ENCODE results near the gene ABRACL.
"Not testable (repeated sequence)": the region's sequence is repeated elsewhere in the genome, so short reads cannot be mapped to it uniquely, and the experiment has no call there.

ABRACL gene

DNA sequence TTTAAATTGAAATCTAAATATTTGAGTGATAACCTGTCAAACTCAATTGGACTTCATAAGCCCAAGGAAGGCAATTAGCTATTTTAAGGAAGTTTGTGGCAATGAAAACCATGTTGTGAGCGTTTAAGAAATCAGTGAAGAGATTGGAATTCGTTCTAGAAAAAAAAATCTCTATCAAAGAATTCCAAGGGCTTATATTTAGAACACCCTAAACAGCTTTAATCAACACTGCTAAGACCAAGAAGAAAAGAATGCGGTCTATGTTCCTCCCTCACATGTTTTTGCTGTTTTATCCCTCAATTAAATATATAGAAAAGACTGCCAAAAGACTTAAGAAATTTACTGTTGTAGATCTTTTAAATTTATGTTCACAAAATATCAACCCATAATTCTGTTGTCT lies 16.6 kb upstream of the ABRACL start:
- no peak for DNase-seq (ENCODE audit: low read depth)

DNA sequence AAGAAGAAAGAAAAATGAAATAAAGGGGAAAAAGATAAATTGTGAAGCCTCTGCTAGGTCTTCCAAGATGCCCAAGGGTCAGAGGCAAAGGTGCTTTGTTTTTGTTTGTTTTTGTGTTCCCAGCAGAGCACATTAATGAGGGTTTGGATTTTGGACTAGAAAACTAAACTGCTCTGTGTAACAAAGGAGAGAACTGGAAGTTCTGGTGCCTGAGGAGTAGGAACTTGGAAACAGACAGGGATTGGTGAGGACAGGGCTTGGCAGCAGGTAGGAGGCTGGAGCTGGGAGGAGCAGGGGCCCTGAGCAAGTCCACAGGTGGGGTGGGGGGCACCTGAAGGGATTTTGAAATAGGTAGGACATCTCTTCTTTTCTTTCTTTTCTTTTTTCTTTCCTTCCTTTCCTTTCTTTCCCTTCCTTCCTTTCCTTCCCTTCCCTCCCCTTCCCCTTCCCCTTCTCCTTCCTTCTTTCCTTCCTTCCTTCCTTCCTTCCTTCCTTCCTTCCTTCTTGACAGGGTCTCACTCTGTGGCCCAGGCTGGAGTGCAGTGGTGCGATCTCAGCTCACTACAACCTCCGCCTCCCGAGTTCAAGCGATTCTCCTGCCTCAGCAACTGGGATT lies 15.3 kb upstream of the ABRACL start:
- DNase-seq (ENCODE audit: low read depth): no peak

DNA sequence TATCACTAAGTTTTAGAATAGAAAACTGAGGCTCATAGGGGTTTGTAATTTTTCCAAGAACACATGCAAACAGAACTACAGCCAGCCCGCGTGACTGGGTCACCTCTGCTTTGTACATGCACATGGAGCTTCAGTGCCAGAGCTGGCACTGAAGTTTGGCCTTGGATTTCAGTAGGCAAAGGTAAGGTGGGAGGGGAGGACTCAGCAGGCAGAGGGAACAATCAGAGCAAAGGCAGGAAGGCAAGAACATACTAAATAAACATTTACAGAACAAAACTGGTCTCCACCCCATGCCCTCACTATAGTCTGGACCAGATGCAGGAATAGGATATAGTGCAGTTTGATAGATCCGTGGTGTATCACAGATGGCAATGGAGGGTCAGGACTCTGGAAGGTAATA lies 13.6 kb upstream of the ABRACL start:
- no peak for DNase-seq (ENCODE audit: low read depth)

- no peak for DNase-seq (ENCODE audit: low read depth)
Observed at GRCh38 chr6:139016337-139017213, 12.0 kb upstream of the ABRACL start.

DNA sequence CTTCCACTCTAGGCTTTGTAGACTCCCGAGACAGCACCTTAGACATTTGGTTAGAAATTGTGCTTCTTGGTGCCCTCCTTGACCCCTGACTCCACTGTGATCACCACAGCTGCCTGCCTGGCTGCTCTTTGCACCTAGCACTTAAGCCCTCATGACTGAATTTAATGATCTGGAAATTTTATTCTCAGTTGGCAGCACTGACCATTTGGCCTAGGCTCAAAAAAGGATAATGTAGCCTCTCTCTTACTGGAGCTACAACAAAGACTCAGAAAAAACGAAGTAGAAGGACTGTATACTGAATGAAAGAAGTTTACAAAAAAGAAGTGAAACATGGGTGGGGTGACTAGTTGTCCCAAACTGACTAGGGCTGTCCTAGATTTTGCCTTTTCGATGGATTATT lies 11.3 kb upstream of the ABRACL start:
- DNase-seq (ENCODE audit: low read depth): no peak

- DNase-seq (ENCODE audit: low read depth): no peak
Observed at GRCh38 chr6:139019722-139020121, 8.8 kb upstream of the ABRACL start.

- no peak for DNase-seq (ENCODE audit: low read depth)
Observed at GRCh38 chr6:139020689-139021088, 7.9 kb upstream of the ABRACL start.

DNA sequence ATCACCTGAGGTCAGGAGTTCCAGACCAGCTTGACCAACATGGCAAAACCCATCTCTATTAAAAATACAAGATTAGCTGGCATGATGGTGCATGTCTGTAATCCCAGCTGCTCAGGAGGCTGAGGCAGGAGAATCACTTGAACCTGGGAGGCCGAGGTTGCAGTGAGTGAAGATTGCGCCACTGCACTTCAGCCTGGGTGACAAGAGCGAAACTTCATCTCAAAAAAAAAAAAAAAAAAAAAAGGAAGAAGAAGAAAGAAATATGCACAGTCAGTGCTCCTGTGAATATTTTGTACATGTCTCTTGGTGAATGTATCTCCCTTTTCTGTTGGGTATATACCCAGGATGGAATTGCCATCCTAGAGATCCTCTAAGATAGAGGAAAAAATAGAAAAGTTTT lies 3.1 kb upstream of the ABRACL start:
- not testable (repeated sequence) for DNase-seq (ENCODE audit: low read depth)

DNA sequence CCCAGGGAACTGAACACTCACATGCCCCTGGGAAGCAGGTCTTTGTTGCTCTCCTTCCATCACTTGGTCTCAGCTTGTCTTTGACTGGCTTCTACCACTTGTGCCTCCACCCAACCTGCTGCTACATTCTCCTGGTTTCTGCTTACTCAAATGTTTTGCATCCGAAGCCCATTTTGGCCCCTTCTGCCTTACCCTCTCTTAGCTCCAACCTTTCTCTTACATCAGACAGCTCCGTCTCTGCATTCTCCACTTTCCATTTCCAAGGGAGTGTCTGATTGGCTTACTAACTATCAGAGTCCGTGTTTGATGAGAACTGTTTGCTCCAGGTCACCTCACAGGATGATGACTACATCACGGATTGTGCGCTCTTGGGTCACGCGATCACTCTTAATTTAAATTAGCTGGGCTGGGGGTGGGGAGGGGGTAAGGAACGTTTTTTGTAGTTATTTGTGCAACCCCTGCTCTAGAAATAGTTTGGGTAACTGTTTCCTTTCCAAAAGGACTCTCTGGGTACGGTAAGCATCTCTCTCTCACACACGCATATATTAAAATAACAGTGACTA lies 844 bp upstream of the ABRACL start:
- no peak for DNase-seq (ENCODE audit: low read depth)

GRCh38 chr6:139028215-139028657 lies 309 bp upstream of the ABRACL start:
- no peak for DNase-seq (ENCODE audit: low read depth)

GRCh38 chr6:139029470-139030227 lies 1.1 kb downstream of the ABRACL start:
- no peak for DNase-seq (ENCODE audit: low read depth)

DNA sequence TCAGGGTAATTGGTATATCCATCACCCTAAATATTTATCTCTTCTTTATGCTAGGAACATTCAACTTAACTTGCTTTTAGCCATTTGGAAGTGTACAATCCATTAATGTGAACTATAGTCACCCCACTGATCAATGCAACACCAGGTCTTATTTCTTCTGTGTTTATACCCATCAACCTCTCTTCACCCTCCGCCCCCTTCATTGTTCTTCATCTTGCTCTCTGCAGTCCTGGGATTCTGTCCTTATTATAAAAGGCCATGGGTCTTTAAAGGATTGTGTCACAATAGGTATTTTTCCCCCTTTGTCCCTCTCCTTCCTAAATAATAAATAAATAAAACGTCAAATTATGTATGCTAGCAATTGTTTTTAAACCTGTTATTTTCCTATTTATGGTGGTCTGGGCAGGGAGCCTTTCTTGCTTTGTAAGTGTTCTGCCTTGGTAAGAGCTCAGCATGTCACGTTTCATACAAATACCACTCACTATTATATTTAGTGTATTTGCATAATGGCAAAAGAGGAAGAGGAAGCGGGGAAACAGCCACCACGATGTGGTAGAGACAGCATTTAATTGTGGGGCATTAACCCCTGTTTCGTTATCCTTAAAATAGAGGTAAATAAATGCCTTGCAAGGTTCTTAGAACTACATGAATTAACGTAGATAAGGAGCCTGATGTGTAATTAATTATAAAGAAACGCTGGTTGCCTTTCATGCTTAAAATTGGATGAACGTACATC lies 1.9 kb downstream of the ABRACL start:
- no peak for DNase-seq (ENCODE audit: low read depth)

DNA sequence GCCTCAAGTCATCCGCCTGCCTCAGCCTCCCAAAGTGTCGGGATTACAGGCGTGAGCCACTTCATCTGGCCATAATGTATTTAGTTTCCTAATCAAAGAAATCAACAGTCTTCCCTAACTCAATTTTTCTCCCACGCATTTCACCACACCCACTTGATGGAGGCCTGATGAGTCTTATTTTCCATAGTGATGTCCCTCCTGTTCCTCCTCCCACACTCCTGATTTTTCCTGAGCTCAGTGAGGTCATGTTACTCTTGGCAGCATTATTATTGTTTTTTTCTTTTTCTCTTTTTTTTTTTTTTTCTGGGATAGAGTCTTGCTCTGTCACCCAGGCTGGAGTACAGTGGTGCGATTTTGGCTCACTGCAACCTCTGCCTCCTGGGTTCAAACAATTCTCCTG lies 8.9 kb downstream of the ABRACL start:
- DNase-seq (ENCODE audit: low read depth): no peak

DNA sequence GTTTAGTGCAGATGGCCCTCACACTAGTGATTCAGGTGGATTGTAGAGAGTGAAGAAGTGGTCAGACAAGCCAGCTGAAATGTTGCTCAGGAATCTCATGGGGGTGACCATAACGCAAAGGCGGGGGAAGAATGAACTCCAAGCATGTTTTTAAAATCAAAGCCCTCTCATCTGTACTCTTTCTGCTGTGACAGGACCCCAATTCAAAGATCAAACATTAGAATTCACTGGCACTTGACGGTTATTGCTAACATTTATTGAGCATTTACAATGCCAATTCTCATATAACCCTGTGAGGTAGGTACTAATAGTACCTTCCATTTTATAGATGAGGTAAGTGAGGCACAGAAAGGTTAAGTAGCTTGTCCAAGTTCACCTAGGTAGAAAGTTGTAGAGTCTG lies 15.7 kb downstream of the ABRACL start:
- DNase-seq (ENCODE audit: low read depth): no peak

DNA sequence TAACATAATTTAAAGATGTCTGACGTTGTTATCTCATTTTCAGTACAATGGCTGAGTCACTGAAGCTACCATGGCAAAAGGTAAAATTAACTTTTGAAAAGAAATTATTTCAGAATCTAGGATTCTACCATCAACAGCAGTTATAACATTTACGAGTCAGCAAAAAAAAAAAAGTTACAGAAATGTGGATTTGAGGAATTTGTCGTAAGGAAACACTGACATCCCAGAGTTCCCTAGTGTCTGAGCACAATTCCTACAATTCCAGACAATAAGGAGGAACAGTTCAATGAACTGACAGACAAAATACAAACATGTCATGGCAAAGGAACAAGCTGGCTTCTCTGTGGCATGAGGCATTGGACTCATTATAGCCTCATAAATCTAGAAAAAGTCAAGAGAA lies 19.1 kb downstream of the ABRACL start:
- DNase-seq (ENCODE audit: low read depth): no peak

DNA sequence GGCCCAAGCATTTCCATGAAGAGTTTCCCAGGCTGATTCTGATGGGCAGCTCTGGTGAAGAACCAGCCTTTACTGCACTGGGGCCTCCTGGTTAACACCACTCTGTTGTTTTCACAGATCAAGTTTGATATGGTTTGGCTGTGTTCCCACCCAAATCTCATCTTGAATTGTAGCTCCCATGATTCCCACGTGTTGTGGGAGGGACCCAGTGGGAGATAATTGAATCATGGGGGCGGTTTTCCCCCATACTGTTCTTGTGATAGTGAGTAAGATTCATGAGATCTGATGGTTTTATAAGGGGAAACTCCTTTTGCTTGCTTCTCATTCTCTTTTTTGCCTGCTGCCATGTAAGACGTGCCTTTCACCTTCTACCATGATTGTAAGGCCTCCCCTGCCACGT lies 20.4 kb downstream of the ABRACL start:
- DNase-seq (ENCODE audit: low read depth): not testable (repeated sequence)

DNA sequence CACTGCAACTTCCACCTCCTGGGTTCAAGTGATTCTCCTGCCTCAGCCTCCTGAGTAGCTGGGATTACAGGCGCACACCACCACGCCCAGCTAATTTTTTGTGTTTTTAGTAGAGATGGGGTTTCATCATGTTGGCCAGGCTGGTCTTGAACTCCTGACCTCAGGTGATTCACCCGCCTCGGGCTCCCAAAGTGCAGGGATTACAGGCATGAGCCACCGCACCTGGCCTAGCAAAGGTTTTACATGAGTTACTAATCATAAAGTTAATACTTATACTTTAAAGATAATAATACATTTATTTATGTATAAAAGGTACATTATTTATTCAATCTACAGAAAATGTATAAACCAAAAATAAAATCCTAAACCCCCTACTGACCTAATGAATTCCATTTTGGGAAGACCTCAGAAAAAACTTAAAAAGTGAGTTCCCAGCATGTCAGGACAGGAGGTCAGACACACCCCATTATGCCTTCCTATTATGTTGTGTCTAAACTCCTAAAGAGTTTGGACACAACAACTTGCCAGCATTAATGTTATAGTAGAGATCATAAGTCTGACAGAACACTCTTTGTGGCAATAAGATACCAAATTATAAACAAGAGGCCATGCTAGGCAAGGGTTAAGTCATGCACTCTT lies 21.7 kb downstream of the ABRACL start:
- not testable (repeated sequence) for DNase-seq (ENCODE audit: low read depth)

- no peak for DNase-seq (ENCODE audit: low read depth)
Observed at GRCh38 chr6:139050770-139051313, 22.3 kb downstream of the ABRACL start.

GRCh38 chr6:139051396-139052060 lies 23.0 kb downstream of the ABRACL start:
- DNase-seq (ENCODE audit: low read depth): no peak

DNA sequence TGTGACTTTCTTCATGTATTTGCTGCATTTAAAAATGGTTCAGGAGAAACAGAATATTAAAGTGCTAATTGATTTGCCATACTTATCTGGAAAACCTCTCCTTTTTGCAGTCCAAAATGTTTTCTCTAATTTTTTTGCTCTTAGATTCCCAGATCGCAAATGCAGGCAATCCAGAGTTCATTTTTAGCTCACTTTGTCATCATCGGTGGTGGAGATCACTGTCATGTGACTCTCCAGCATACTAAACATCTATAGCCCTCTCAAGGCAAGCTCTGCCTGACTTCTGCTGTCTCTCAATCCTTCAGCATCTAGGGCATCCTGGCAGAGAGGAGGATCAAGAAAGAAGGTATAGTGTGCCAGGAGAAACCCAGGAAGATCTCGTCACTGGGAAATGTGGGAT lies 24.8 kb downstream of the ABRACL start:
- DNase-seq (ENCODE audit: low read depth): no peak
